ENCODE data around the gene ALAD. TPM values are rescaled to one million over a fixed set of nuclear protein-coding genes. Genes with fewer than 3 reads are reported as not detected.
A peak's percentile ranks its signal among the peaks of the same experiment; 100 is the strongest.

Gene ALAD
- total and polyA plus RNA-seq, 9 of the 15 experiments (the other 6 are each of a cell fraction or from before 2014, with no cell fraction given), result 1.3 to 12.7 (median 6.8) TPM

DNA sequence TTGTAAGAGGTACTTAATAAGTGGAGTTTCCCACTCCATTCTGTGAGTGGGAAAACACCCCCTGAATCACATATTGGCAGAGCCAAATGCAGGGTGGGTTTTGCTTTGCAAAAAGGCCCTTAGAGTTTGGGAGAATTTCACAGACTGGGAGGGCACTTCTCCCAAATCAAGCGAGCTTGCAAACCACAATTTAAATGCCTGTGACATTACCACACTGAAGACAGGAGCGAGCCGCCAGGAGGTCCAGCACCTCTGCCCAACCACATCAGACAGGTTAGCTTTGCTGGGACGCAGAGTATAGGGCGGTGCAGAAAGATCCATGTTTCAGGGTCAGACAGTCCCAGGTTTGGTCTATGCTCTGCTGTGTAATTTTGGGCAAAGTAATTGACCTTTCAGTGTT is 2.3 kb downstream of the ALAD start (continued):
- no peak for TF ChIP-seq MTA3 (IDR thresholded peaks at IDR 0.05; ENCODE audit: borderline replicate concordance)
- TF ChIP-seq LEF1 (IDR thresholded peaks at IDR 0.05), result no peak
- TF ChIP-seq DNMT1 (IDR thresholded peaks at IDR 0.05), result no peak
- no peak for TF ChIP-seq FUS (optimal IDR thresholded peaks at IDR 0.05; ENCODE audit: low read depth, low read length)
- no peak for TF ChIP-seq ZNF644 (tag; IDR thresholded peaks at IDR 0.05; ENCODE audit: low read depth)

- WGBS (ENCODE audit: insufficient coverage, low coverage, missing lambda C conversion rate), result 10% methylated on average over 3 of the region's 3 CpGs
- Histone ChIP-seq H3K36me3 (ENCODE audit: control insufficient read depth, insufficient read depth, low read length) (no peaks in the 10 kb centered on the region; the same call in 2 of the 3 replicates), H3K9me1 (ENCODE audit: control insufficient read depth, insufficient read depth, low read length) (no peaks in the 10 kb centered on the region), H3K4me3 (no peak overlapping the region), H3K4me2 (ENCODE audit: insufficient read depth, low read length) (peak overlapping the region; percentile 64), H3K9ac (ENCODE audit: insufficient read depth in 1 of 2, low read depth in 2 of 2, low read length in 2 of 2) (peak overlapping the region; percentile 10 to 87; a peak in 2 of 4 replicates), H3K79me2 (ENCODE audit: control insufficient read depth, insufficient read depth, low read length) (no peaks in the 10 kb centered on the region), H4K20me1 (replicated peaks; ENCODE audit: control insufficient read depth, insufficient read depth, low read length) (0 out of 2 replicates have a peak, but pooled peaks cover 3% of the 10 kb centered on the region), H3K27me3 (ENCODE audit: control insufficient read depth in 2 of 2, insufficient read depth in 2 of 2, low read length in 2 of 2) (no peaks in the 10 kb centered on the region), H3K27ac (ENCODE audit: extremely low read depth, low read depth, low read length) (peak overlapping the region; percentile 20; the same call in 2 of the 3 replicates), H3K4me1 (replicated peaks in 1 of 2; ENCODE audit: control insufficient read depth in 2 of 2, insufficient read depth in 2 of 2, low read length in 2 of 2) (peaks cover 22 to 45% of the 10 kb centered on the region in 2 experiments; a peak in 4 of 5 replicates), H3K9me3 (replicated peaks; ENCODE audit: control insufficient read depth, insufficient read depth, low read depth, low read length) (no peaks in the 10 kb centered on the region), H2AFZ (ENCODE audit: low read depth, low read length) (peak overlapping the region; percentile 26; the same call in 1 of the 2 replicates)
- ATAC-seq (peak; percentile 7), FAIRE-seq (no peak), DNase-seq (ENCODE audit: extremely low read depth in 1 of 4, low spot score in 3 of 4) (peak; percentile 56 to 85 (median 68))
- intact Hi-C loops (cut with micrococcal nuclease), result no loop called here
- in situ Hi-C loops (cut with MboI), result no loop called here
- CTCF ChIA-PET (ENCODE audit: low intra/inter-chr PET ratio), result interaction anchor here (0.7 kb wide), 1 partner anchor 77 kb away, joined by 3 read pairs; no protein-coding TSS in a partner anchor
- BruUV-seq (replicated peaks), result no TSS peak
- POLR2A ChIA-PET, result interaction anchor here (0.8 to 2.0 kb wide), 2 partner anchors 11 to 267 kb away, joined by 3 to 4 read pairs; no protein-coding TSS in a partner anchor
- TF ChIP-seq SPI1 (IDR thresholded peaks at IDR 0.05; ENCODE audit: borderline replicate concordance, low read depth, low read length) (no peak), NFE2L1 (tag; IDR thresholded peaks at IDR 0.05; ENCODE audit: borderline replicate concordance, low read depth) (no peak), RFX7 (CRISPR knock-in tag; IDR thresholded peaks at IDR 0.05) (no peak), PRPF4 (IDR thresholded peaks at IDR 0.05; ENCODE audit: insufficient read depth, low read depth, low read length, poor library complexity, severe bottlenecking) (no peak), SUPT5H (IDR thresholded peaks at IDR 0.05) (no peak), TAL1 (IDR thresholded peaks at IDR 0.05) (peak; percentile 16; the same call in 1 of the 2 replicates), CBFA2T2 (conservative IDR thresholded peaks at IDR 0.05) (peak; percentile 57), EHMT2 (IDR thresholded peaks at IDR 0.05) (no peak), MEF2A (IDR thresholded peaks at IDR 0.05; ENCODE audit: control insufficient read depth, low read depth, low read length) (no peak), GABPA (tag; conservative IDR thresholded peaks at IDR 0.05; ENCODE audit: low read depth) (no peak), ZBTB7A (IDR thresholded peaks at IDR 0.05; ENCODE audit: borderline replicate concordance, control insufficient read depth, low read depth, low read length) (peak; percentile 54; the same call in 1 of the 2 replicates), CREBBP (IDR thresholded peaks at IDR 0.05; ENCODE audit: low read depth, low read length) (no peak), HSF4 (CRISPR knock-in tag; IDR thresholded peaks at IDR 0.05; ENCODE audit: borderline replicate concordance) (no peak), EP300 (IDR thresholded peaks at IDR 0.05; ENCODE audit: low read length) (no peak)
- TF ChIP-seq, protein P1, sequence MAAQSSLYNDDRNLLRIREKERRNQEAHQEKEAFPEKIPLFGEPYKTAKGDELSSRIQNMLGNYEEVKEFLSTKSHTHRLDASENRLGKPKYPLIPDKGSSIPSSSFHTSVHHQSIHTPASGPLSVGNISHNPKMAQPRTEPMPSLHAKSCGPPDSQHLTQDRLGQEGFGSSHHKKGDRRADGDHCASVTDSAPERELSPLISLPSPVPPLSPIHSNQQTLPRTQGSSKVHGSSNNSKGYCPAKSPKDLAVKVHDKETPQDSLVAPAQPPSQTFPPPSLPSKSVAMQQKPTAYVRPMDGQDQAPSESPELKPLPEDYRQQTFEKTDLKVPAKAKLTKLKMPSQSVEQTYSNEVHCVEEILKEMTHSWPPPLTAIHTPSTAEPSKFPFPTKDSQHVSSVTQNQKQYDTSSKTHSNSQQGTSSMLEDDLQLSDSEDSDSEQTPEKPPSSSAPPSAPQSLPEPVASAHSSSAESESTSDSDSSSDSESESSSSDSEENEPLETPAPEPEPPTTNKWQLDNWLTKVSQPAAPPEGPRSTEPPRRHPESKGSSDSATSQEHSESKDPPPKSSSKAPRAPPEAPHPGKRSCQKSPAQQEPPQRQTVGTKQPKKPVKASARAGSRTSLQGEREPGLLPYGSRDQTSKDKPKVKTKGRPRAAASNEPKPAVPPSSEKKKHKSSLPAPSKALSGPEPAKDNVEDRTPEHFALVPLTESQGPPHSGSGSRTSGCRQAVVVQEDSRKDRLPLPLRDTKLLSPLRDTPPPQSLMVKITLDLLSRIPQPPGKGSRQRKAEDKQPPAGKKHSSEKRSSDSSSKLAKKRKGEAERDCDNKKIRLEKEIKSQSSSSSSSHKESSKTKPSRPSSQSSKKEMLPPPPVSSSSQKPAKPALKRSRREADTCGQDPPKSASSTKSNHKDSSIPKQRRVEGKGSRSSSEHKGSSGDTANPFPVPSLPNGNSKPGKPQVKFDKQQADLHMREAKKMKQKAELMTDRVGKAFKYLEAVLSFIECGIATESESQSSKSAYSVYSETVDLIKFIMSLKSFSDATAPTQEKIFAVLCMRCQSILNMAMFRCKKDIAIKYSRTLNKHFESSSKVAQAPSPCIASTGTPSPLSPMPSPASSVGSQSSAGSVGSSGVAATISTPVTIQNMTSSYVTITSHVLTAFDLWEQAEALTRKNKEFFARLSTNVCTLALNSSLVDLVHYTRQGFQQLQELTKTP (IDR thresholded peaks at IDR 0.05; ENCODE audit: low read depth in 1 of 2, partially characterized antibody in 2 of 2), result no peak
These were observed 3.9 kb downstream of the ALAD start for GRCh38 chr9:113397203-113397631.
